ENCODE measurements around the gene CDH5. TPM values are rescaled to one million over a fixed set of nuclear protein-coding genes. Genes with fewer than 3 reads are reported as not detected.

Gene CDH5
- total RNA-seq, 1 donor from 2014 or later = not detected

DNA sequence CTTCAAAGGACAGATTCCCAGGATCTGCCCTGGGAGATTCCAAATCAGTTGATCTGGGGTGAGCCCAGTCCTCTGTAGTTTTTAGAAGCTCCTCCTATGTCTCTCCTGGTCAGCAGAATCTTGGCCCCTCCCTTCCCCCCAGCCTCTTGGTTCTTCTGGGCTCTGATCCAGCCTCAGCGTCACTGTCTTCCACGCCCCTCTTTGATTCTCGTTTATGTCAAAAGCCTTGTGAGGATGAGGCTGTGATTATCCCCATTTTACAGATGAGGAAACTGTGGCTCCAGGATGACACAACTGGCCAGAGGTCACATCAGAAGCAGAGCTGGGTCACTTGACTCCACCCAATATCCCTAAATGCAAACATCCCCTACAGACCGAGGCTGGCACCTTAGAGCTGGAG lies 840 bp upstream of the CDH5 start:
- Mint-ChIP-seq H3K36me3 (ENCODE audit: low read depth) (no peaks in the 10 kb centered on the region), H3K27ac (no peak overlapping the region), H3K27me3 (peaks cover 35% of the 10 kb centered on the region), H3K9me3 (no peaks in the 10 kb centered on the region), H3K4me3 (no peak overlapping the region), H3K4me1 (no peaks in the 10 kb centered on the region)
- ATAC-seq (ENCODE audit: low read depth) = no peak
- ChIA-PET POLR2A (no interaction called here), CTCF (no interaction called here)
- intact Hi-C loops (cut with micrococcal nuclease) = no loop called here
- DNase-seq = no peak
- TF ChIP-seq, protein P1, sequence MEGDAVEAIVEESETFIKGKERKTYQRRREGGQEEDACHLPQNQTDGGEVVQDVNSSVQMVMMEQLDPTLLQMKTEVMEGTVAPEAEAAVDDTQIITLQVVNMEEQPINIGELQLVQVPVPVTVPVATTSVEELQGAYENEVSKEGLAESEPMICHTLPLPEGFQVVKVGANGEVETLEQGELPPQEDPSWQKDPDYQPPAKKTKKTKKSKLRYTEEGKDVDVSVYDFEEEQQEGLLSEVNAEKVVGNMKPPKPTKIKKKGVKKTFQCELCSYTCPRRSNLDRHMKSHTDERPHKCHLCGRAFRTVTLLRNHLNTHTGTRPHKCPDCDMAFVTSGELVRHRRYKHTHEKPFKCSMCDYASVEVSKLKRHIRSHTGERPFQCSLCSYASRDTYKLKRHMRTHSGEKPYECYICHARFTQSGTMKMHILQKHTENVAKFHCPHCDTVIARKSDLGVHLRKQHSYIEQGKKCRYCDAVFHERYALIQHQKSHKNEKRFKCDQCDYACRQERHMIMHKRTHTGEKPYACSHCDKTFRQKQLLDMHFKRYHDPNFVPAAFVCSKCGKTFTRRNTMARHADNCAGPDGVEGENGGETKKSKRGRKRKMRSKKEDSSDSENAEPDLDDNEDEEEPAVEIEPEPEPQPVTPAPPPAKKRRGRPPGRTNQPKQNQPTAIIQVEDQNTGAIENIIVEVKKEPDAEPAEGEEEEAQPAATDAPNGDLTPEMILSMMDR (IDR thresholded peaks at IDR 0.05) = no peak

DNA sequence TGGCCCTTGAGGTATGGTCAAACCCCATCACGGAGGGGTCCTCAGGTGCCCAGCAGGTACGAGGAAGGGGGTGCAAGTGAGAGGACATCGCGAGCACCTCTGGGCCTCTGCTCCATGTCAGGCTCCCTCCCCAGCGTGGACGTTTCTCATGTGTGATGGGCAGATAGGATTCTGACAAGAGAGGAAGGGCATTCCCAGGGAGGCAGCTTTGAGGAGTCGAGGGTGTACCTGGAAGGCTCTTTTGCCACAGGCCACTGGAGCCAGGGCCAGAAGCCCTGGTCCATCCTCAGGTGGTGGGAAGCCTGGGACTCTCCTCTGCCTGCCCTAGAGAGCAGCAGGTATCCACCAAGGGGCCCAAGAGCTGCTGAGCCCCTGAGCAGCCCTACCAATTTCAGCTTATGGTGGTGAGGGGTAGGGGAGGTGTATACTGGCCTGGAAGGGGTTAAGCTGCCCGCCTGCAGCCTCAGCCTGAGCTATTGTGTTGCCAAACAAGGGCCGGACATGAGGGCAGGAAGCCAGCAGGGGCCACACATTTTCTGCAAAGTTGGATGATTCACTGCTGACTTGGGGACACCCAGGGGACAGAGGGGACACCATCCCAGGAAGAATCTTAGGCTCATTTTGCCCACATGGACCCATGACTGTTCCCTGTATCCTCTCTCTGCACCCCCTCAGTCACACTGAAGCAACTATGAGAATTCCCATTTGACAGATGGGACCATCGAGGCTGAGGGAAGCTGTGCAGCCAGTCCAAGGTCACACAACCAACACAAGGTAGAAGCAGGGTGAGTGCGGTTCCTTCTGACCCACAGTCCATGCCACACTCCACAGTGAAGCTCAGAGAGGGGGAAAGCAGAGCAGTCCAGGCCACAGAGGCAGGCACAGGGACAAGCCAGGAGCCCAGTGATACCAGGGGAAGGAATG lies 1.7 kb downstream of the CDH5 start:
- intact Hi-C loops (cut with micrococcal nuclease) = no loop called here
- ATAC-seq (ENCODE audit: low read depth) (no peak), DNase-seq (no peak)
- peaks cover 15% of the 10 kb centered on the region for H3K27me3 Mint-ChIP-seq
- no peak overlapping the region for H3K27ac Mint-ChIP-seq
- POLR2A ChIA-PET = no interaction called here
- TF ChIP-seq, protein P1 (IDR thresholded peaks at IDR 0.05) = no peak
- H3K9me3 Mint-ChIP-seq = no peaks in the 10 kb centered on the region
- H3K4me1 Mint-ChIP-seq = no peaks in the 10 kb centered on the region
- CTCF ChIA-PET = interaction anchor here (2.0 kb wide), 1 partner anchor 11 kb away, joined by 11 read pairs; no protein-coding TSS in a partner anchor
- no peaks in the 10 kb centered on the region for H3K36me3 Mint-ChIP-seq (ENCODE audit: low read depth)
- H3K4me3 Mint-ChIP-seq = no peak overlapping the region

DNA sequence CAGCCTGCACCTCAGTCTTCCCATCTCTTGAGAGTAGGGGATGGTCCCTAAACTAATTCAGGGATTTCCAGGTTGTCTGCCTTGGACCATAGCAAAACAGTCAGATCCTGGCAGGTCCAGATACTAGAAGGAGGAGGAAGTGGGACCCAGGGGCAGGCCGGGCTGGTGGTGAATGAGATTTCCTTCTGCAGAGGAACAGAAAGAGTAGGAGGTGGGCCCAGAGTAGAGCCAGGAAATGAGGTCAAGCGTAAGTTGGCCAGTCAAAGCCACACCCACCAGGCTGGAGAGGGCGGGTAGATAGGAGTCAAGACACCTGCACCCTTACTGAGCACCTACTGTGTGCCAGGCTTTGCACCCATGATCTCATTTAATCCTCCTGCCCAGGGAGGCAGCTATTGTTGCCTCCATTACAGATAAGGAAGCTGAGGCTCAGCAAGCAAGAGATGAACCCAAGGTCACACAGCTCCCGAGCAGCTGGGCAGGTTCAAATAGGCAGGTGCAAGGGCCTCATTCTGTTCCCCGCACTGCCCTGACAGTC lies 2.6 kb downstream of the CDH5 start:
- Mint-ChIP-seq H3K4me3 (no peak overlapping the region), H3K27ac (no peak overlapping the region), H3K36me3 (ENCODE audit: low read depth) (no peaks in the 10 kb centered on the region), H3K9me3 (no peaks in the 10 kb centered on the region), H3K27me3 (peaks cover 16% of the 10 kb centered on the region), H3K4me1 (no peaks in the 10 kb centered on the region)
- ChIA-PET CTCF (no interaction called here), POLR2A (no interaction called here)
- no peak for DNase-seq
- no peak for ATAC-seq (ENCODE audit: low read depth)
- TF ChIP-seq, protein P1 (IDR thresholded peaks at IDR 0.05) = no peak
- intact Hi-C loops (cut with micrococcal nuclease) = no loop called here

DNA sequence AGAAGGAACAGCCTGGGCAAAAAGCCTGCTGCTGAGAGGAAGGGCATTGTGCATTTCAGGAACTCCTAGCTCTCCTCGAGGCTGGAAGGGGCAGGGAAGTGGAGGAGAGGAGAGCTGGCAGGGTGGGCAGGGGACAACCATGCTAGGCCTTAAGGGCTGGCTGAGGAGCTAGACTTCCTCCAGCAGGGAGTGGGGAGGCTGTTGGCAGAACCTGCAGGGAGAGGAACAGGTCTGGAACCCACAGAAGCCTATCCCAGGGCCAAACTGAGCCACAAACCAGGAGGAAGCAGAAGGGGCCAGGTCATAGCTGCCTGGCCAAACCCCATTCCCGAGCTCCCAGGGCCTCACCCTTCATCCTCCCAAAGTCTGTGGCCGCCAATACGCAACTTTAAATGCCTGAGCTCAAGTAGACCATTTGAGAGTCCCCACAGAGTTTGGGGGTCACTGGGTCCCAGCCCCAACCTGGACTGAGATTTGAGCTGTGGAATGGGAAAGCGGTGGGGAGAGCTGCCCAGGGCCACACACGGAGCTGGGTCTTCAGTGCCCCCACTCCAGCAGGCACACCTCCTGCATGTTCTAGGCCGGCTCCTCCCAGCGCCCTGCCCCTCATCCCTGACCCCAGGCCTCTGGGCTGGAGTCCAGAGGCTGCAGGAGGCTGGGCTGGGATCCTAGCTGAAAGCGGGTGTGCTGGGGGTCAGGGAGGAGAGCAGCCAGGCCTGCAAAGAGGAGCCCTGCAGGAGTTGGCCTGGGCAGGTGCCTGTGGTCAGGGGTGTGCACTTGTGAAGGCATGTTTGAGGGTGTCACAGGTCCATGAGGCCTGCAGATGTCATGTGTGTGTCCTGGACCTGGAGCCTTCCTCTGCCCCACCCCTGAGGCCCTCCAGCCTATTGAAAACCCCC lies 4.5 kb downstream of the CDH5 start:
- Mint-ChIP-seq H3K27ac (no peak overlapping the region), H3K36me3 (ENCODE audit: low read depth) (no peaks in the 10 kb centered on the region), H3K4me1 (no peaks in the 10 kb centered on the region), H3K9me3 (no peaks in the 10 kb centered on the region), H3K4me3 (no peak overlapping the region), H3K27me3 (peaks cover 4% of the 10 kb centered on the region)
- ATAC-seq (ENCODE audit: low read depth) (no peak), DNase-seq (no peak)
- TF ChIP-seq, protein P1 (IDR thresholded peaks at IDR 0.05) = no peak
- intact Hi-C loops (cut with micrococcal nuclease) = no loop called here
- ChIA-PET CTCF (no interaction called here), POLR2A (no interaction called here)
